Keratinocyte (primary cell): ENCODE data around the gene TMEM190.

Experiments
- CTCF ChIP-seq, 3 experiments: IDR thresholded peaks in 1 of 3; conservative IDR thresholded peaks in 1 of 3; optimal IDR thresholded peaks in 1 of 3; 2 replicates in 2 of 3; 3 replicates in 1 of 3; pipeline versions ENCODE3 to v1.5.1; 2011; ENCODE audit warnings: low read length in 3 of 3, mild to moderate bottlenecking in 3 of 3, moderate library complexity in 2 of 3, control low read depth in 1 of 3, inconsistent platforms in 1 of 3; ENCODE audit not compliant: insufficient read depth in 2 of 3; ENCODE audit errors: extremely low read depth in 1 of 3
- EZH2 ChIP-seq: IDR thresholded peaks from one replicate; pipeline ENCODE4 v1.6.1; 2012; ENCODE audit warnings: inconsistent platforms, mild to moderate bottlenecking, low read length, moderate library complexity

- no peak for TF ChIP-seq CTCF (optimal IDR thresholded peaks at IDR 0.05 in 1 of 3, IDR thresholded peaks at IDR 0.05 in 1 of 3, conservative IDR thresholded peaks at IDR 0.05 in 1 of 3; ENCODE audit: extremely low read depth in 1 of 3, insufficient read depth in 2 of 3, low read length in 3 of 3)
- TF ChIP-seq EZH2: no peak
These were observed 5.4 kb downstream of the TMEM190 start for GRCh38 chr19:55382013-55382412.
